Fibroblast of lung (primary cell): ENCODE data around the gene TOX2. TPM values are rescaled to one million over a fixed set of nuclear protein-coding genes. Genes with fewer than 3 reads are reported as not detected.

Source experiments
- DNase-seq, 2 donors: peaks; one replicate each; pipeline versions ENCODE4 v3.0.0 to v3.0.0-alpha.2; 2010; ENCODE audit warnings: low read depth in 2 of 2
- H2AFZ ChIP-seq: 2 replicates; pipeline ENCODE4 v1.5.1; 2012; ENCODE audit warnings: low read length, control low read depth, inconsistent platforms
- H3K27ac ChIP-seq: 2 replicates; pipeline ENCODE4 v1.5.1; 2011; ENCODE audit warnings: low read length, control low read depth; ENCODE audit not compliant: insufficient read depth
- H3K27me3 ChIP-seq: 2 replicates; pipeline ENCODE4 v1.5.1; 2011; ENCODE audit warnings: mild to moderate bottlenecking, low read length; ENCODE audit not compliant: control insufficient read depth, insufficient read depth
- H3K36me3 ChIP-seq: 2 replicates; pipeline ENCODE4 v1.5.1; 2011; ENCODE audit warnings: low read length; ENCODE audit not compliant: control insufficient read depth, insufficient read depth
- H3K4me1 ChIP-seq: 2 replicates; pipeline ENCODE4 v1.5.1; 2011; ENCODE audit warnings: low read length; ENCODE audit not compliant: control insufficient read depth, insufficient read depth; ENCODE audit errors: extremely low read depth
- H3K4me2 ChIP-seq: 2 replicates; pipeline ENCODE4 v1.5.1; 2011; ENCODE audit warnings: low read length, control low read depth; ENCODE audit not compliant: insufficient read depth; ENCODE audit errors: extremely low read depth
- H3K4me3 ChIP-seq, 4 experiments: fragments of 200-600 bp in 1 of 4; sonication (generic) in 1 of 4; replicated peaks in 1 of 4; 2 replicates each; pipeline ENCODE4 v1.5.1; 2011 to 2016; ENCODE audit warnings: low read length in 4 of 4, low read depth in 3 of 4, mild to moderate bottlenecking in 3 of 4, control low read depth in 2 of 4, inconsistent platforms in 1 of 4, mixed read lengths in 1 of 4; ENCODE audit not compliant: insufficient read depth in 1 of 4; ENCODE audit errors: control extremely low read depth in 1 of 4
- H3K79me2 ChIP-seq: 2 replicates; pipeline ENCODE4 v1.5.1; 2012; ENCODE audit warnings: mild to moderate bottlenecking, low read length, inconsistent platforms; ENCODE audit not compliant: control insufficient read depth, insufficient read depth
- H3K9ac ChIP-seq: 2 replicates; pipeline ENCODE4 v1.5.1; 2011; ENCODE audit warnings: mild to moderate bottlenecking, low read length, control low read depth; ENCODE audit not compliant: insufficient read depth
- H3K9me3 ChIP-seq: 2 replicates; pipeline ENCODE4 v1.5.1; 2012; ENCODE audit warnings: low read depth, low read length; ENCODE audit not compliant: control insufficient read depth, insufficient read depth
- H4K20me1 ChIP-seq: 2 replicates; pipeline ENCODE4 v1.5.1; 2011; ENCODE audit warnings: low read length; ENCODE audit not compliant: control insufficient read depth, insufficient read depth; ENCODE audit errors: extremely low read depth
- EZH2 ChIP-seq: IDR thresholded peaks from 2 replicates; pipeline ENCODE4 v1.5.1; 2012; ENCODE audit warnings: low read length, control low read depth, mild to moderate bottlenecking; ENCODE audit errors: missing control alignments
- polyA plus RNA-seq, 2 donors: library from polyadenylated mRNA; depleted of rRNA in 1 of 2; stranded (reverse) in 1 of 2; unstranded in 1 of 2; fragments of >200 nt; gene quantifications; 2 replicates each; pipeline ENCODE4 v1.2.1, GENCODE V29; 2011 to 2012; ENCODE audit warnings: missing spikeins in 1 of 2
- total RNA-seq: library from RNA; depleted of rRNA; stranded (reverse); fragments of >200 nt; gene quantifications from 2 replicates; pipeline ENCODE4 v1.2.1, GENCODE V29; 2014
- TF ChIP-seq, protein P1 (sequence below), 2 donors: IDR thresholded peaks in 1 of 2; conservative IDR thresholded peaks in 1 of 2; 1 replicate in 1 of 2; 2 replicates in 1 of 2; pipeline ENCODE4 v1.5.1; 2011 to 2012; ENCODE audit warnings: low read length in 2 of 2, control low read depth in 1 of 2, inconsistent platforms in 1 of 2, low read depth in 1 of 2, mild to moderate bottlenecking in 1 of 2

Gene TOX2
- total and polyA plus RNA-seq, 2 donors (not counting 1 experiment from before 2014, with no cell fraction given) = 5.9 to 9.6 TPM

DNA sequence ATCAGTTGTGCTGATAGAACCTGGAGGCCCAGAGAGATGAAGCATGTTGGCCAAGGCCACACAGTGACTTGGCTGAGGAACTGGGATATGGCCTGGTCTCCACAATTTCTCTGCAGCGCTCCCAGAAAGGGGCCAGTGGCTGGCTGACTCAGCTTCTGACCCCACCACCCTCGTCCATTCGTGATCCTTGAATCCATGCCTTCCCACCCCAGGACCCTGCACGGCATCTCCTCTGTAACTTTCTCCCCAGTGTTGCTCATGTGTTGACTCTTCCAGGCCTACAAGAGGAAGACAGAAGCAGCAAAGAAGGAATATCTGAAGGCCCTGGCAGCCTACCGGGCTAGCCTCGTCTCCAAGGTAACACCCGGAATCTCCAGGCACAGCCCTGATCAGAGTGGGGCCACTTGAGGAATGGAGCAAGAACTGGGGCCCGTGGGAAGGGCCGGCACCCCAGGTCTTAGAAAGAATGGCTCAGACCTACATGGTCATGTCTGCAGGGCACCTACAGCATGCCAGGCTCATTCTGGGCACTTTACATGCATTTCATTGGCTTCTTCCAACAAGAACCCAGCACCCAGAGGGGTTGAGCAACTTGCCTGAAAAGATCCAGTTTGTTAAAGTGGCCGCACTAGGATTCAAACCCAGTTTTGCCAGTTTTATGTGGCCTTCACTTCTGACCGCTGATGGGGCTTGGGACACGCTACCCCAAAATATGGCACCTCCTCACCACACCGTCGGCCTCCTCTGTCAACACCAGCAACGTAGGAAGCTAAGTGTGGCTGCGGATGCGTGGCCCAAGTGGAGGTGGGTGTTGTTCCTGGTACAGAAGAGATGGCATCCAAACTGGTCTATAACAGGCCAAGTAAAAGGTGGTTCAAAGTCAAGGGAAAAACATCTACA is 150.1 kb downstream of the TOX2 start:
- no peaks in the 10 kb centered on the region for H3K4me1 ChIP-seq
- H4K20me1 ChIP-seq = no peaks in the 10 kb centered on the region
- H3K27me3 ChIP-seq = no peaks in the 10 kb centered on the region
- H3K27ac ChIP-seq = no peak overlapping the region
- no peaks in the 10 kb centered on the region for H3K9me3 ChIP-seq
- H3K4me3 ChIP-seq = no peak overlapping the region
- no peak overlapping the region for H3K4me2 ChIP-seq
- DNase-seq = no peak
- H3K36me3 ChIP-seq = peaks cover 6% of the 10 kb centered on the region
- no peak overlapping the region for H2AFZ ChIP-seq
- H3K79me2 ChIP-seq = no peaks in the 10 kb centered on the region
- TF ChIP-seq, protein P1, sequence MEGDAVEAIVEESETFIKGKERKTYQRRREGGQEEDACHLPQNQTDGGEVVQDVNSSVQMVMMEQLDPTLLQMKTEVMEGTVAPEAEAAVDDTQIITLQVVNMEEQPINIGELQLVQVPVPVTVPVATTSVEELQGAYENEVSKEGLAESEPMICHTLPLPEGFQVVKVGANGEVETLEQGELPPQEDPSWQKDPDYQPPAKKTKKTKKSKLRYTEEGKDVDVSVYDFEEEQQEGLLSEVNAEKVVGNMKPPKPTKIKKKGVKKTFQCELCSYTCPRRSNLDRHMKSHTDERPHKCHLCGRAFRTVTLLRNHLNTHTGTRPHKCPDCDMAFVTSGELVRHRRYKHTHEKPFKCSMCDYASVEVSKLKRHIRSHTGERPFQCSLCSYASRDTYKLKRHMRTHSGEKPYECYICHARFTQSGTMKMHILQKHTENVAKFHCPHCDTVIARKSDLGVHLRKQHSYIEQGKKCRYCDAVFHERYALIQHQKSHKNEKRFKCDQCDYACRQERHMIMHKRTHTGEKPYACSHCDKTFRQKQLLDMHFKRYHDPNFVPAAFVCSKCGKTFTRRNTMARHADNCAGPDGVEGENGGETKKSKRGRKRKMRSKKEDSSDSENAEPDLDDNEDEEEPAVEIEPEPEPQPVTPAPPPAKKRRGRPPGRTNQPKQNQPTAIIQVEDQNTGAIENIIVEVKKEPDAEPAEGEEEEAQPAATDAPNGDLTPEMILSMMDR (conservative IDR thresholded peaks at IDR 0.05 in 1 of 2, IDR thresholded peaks at IDR 0.05 in 1 of 2; ENCODE audit: low read depth in 1 of 2, low read length in 2 of 2) = no peak
- TF ChIP-seq EZH2 = no peak
- H3K9ac ChIP-seq = no peak overlapping the region

DNA sequence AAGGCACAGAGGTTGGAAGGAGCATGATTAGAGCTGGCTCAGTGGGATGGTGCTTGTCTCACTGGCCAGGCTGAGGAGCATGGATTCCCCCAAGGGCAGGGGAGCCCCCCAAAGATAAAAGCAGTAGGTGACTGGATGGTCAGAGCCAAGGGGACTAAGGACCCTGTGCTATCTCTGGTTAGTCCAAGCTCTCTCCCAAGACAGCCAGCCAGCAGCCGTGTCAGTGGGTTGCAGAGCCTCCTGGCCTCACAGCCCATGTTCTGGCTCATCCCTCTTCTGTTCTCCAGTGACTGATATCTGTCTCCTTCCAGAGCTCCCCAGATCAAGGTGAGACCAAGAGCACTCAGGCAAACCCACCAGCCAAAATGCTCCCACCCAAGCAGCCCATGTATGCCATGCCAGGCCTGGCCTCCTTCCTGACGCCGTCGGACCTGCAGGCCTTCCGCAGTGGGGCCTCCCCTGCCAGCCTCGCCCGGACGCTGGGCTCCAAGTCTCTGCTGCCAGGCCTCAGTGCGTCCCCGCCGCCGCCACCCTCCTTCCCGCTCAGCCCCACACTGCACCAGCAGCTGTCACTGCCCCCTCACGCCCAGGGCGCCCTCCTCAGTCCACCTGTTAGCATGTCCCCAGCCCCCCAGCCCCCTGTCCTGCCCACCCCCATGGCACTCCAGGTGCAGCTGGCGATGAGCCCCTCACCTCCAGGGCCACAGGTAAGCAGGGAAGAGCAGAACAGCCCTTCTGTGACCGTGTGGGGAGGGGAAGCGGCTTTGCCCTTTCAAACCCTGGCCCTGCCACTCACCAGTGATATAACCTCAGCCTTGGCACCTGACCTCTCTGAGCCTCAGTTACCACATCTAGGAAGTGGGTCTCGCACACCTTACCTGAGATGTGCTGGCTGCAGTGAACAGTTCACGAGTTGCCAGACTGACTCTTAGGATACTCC is 151.0 kb downstream of the TOX2 start:
- H3K27ac ChIP-seq = no peak overlapping the region
- H3K4me1 ChIP-seq = no peaks in the 10 kb centered on the region
- no peak overlapping the region for H2AFZ ChIP-seq
- peaks cover 6% of the 10 kb centered on the region for H3K36me3 ChIP-seq
- no peaks in the 10 kb centered on the region for H3K9me3 ChIP-seq
- no peak for TF ChIP-seq EZH2
- TF ChIP-seq, protein P1 (conservative IDR thresholded peaks at IDR 0.05 in 1 of 2, IDR thresholded peaks at IDR 0.05 in 1 of 2; ENCODE audit: low read depth in 1 of 2, low read length in 2 of 2) = no peak
- no peaks in the 10 kb centered on the region for H4K20me1 ChIP-seq
- H3K79me2 ChIP-seq = no peaks in the 10 kb centered on the region
- no peaks in the 10 kb centered on the region for H3K27me3 ChIP-seq
- DNase-seq = no peak
- H3K4me3 ChIP-seq = no peak overlapping the region
- H3K4me2 ChIP-seq = no peak overlapping the region
- no peak overlapping the region for H3K9ac ChIP-seq
